ENCODE data around the gene S100A5. TPM values are rescaled to one million over a fixed set of nuclear protein-coding genes. Genes with fewer than 3 reads are reported as not detected.

S100A5 gene
- total and polyA plus RNA-seq, 5 donors: not detected

- WGBS: 92% methylated on average over 3 of the region's 3 CpGs
- intact Hi-C loops (cut with DNase I): no loop called here
- DNase-seq (no peak), ATAC-seq (no peak)
- Histone ChIP-seq H3K4me3 (ENCODE audit: low read length) (no peak overlapping the region), H3K27me3 (ENCODE audit: control insufficient read depth, insufficient read depth) (no peaks in the 10 kb centered on the region), H3K9me3 (ENCODE audit: control insufficient read depth, low read length) (no peaks in the 10 kb centered on the region), H3K4me1 (ENCODE audit: control insufficient read depth, insufficient read depth, low read length) (peaks cover 4% of the 10 kb centered on the region), H3K27ac (ENCODE audit: low read length) (no peak overlapping the region)
Measured at GRCh38 chr1:153557877-153558276, 17.1 kb upstream of the S100A5 start.

DNA sequence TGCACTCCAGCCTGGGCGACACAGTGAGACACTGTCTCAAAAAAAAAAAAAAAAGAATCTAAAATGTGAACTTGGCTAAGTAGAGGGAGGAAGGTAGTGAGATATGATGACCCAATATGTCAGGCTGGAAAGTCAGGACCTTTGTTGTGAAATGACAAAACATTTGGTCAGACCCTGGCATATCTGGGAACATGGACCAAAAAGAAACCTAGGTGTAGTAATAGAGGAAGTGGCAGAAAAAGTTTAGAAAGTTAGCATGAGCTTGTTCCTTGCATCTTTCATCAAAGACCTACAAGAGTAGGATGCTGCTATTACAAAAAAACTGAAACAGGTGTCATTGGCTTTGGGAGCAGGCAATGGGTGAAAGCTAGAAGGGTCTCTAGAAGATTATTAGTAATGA lies 15.6 kb upstream of the S100A5 start:
- Histone ChIP-seq H3K4me1 (ENCODE audit: control insufficient read depth, insufficient read depth, low read length) (peaks cover 4% of the 10 kb centered on the region), H3K9me3 (ENCODE audit: control insufficient read depth, low read length) (no peaks in the 10 kb centered on the region), H3K27me3 (ENCODE audit: control insufficient read depth, insufficient read depth) (no peaks in the 10 kb centered on the region), H3K27ac (ENCODE audit: low read length) (no peak overlapping the region), H3K4me3 (ENCODE audit: low read length) (no peak overlapping the region)
- intact Hi-C loops (cut with DNase I): no loop called here
- no peak for ATAC-seq
- DNase-seq: no peak
- 96% methylated on average over 1 of the region's 1 CpG for WGBS

DNA sequence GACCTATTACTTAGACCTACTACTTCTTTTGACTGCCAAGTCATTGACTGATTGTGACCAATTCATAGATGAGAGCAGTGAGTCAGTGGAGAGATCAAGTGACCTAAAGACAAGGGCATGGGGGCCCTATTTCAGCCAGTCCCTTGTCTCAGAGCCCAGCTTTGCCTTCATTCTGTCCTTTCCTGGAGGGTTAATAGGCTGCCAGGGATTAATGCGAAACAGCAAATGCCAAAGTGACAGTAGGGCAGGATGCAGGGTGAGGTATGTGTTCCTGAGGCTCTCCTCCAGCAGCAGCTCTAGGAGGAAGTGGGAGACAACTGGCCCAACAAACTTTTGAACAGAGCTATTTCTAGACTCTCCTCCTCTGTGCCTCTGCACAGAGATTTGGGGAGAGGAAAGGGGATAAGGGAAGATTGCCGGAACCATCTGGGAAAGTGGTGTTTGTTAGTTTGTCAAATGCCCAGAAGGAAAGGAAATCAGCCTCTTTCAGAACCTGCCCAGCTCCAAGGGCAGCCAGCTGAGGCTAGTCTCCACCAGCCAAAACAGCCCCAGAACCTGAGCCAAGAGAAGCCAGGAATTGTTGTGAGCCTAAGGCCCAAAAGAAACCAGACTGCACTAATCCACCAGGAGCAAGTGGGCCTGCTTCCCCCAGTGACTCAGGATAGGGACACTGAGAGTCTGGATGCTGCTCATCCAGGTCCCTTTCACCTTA lies 13.3 kb upstream of the S100A5 start:
- intact Hi-C loops (cut with DNase I): no loop called here
- ATAC-seq (peak in 1 of 2 donors; percentile 42), DNase-seq (peak in 1 of 3 donors; percentile 64)
- H3K27me3 ChIP-seq (ENCODE audit: control insufficient read depth, insufficient read depth): no peaks in the 10 kb centered on the region
- peaks cover 14% of the 10 kb centered on the region for H3K4me1 ChIP-seq (ENCODE audit: control insufficient read depth, insufficient read depth, low read length)
- no peaks in the 10 kb centered on the region for H3K9me3 ChIP-seq (ENCODE audit: control insufficient read depth, low read length)
- H3K27ac ChIP-seq (ENCODE audit: low read length): peak overlapping the region; percentile 35
- 35% methylated on average over 2 of the region's 2 CpGs for WGBS
- no peak overlapping the region for H3K4me3 ChIP-seq (ENCODE audit: low read length)

- ATAC-seq: no peak
Measured at GRCh38 chr1:153553096-153553495, 12.4 kb upstream of the S100A5 start.

GRCh38 chr1:153552335-153552734 lies 11.6 kb upstream of the S100A5 start:
- Histone ChIP-seq H3K9me3 (ENCODE audit: control insufficient read depth, low read length) (no peaks in the 10 kb centered on the region), H3K27me3 (ENCODE audit: control insufficient read depth, insufficient read depth) (no peaks in the 10 kb centered on the region), H3K27ac (ENCODE audit: low read length) (no peak overlapping the region), H3K4me3 (ENCODE audit: low read length) (no peak overlapping the region), H3K4me1 (ENCODE audit: control insufficient read depth, insufficient read depth, low read length) (peaks cover 14% of the 10 kb centered on the region)
- DNase-seq (peak in 1 of 3 donors; percentile 40), ATAC-seq (no peak)
- intact Hi-C loops (cut with DNase I): no loop called here
- 93% methylated on average over 8 of the region's 8 CpGs for WGBS

More at GRCh38 chr1:153553096-153553495, 12.4 kb upstream of the S100A5 start:
- no peak overlapping the region for H3K4me3 ChIP-seq (ENCODE audit: low read length)
- WGBS: 90% methylated on average over 12 of the region's 12 CpGs
- H3K27me3 ChIP-seq (ENCODE audit: control insufficient read depth, insufficient read depth): no peaks in the 10 kb centered on the region
- H3K27ac ChIP-seq (ENCODE audit: low read length): no peak overlapping the region
- DNase-seq: peak in 1 of 3 donors; percentile 38
- intact Hi-C loops (cut with DNase I): no loop called here
- H3K4me1 ChIP-seq (ENCODE audit: control insufficient read depth, insufficient read depth, low read length): peaks cover 14% of the 10 kb centered on the region
- H3K9me3 ChIP-seq (ENCODE audit: control insufficient read depth, low read length): no peaks in the 10 kb centered on the region

DNA sequence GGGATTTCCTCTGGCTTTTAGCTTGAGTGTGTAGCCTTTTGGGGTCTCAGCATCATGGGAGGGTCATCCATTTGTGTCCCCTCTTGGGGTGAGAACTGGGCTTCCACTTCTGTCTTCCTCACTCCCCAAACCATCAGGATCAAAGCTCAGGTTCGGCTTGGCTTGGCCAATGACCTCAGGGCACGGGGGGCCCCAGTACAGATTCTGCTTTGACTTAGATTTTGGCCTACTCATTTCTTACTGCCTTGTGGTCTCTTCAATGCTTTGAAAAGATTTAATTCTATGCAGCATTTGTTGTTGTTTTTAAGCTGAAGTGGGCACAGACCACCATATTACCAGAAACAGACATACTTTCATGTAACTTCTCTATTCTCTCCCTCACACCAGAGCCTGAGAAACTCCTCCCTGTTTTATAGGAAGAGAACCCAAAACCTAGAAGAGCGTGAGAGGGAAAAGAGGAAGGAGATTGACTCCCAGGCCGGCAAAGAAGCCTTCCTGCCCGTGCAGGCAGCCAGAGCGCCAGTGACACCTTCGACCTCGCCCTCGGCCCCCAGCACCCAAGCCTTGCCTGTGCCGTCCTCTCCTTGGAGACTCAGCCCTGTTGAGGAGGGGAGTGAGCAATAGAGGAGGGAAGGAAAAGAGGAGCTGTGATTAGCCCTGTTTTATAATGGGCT lies 10.2 kb upstream of the S100A5 start:
- H3K4me1 ChIP-seq (ENCODE audit: control insufficient read depth, insufficient read depth, low read length): peaks cover 14% of the 10 kb centered on the region

GRCh38 chr1:153550398-153550758 lies 9.6 kb upstream of the S100A5 start:
- intact Hi-C loops (cut with DNase I): no loop called here
- H3K4me1 ChIP-seq (ENCODE audit: control insufficient read depth, insufficient read depth, low read length): peaks cover 14% of the 10 kb centered on the region
- DNase-seq (no peak), ATAC-seq (no peak)
- H3K27ac ChIP-seq (ENCODE audit: low read length): no peak overlapping the region
- no peak overlapping the region for H3K4me3 ChIP-seq (ENCODE audit: low read length)
- H3K27me3 ChIP-seq (ENCODE audit: control insufficient read depth, insufficient read depth): no peaks in the 10 kb centered on the region
- no peaks in the 10 kb centered on the region for H3K9me3 ChIP-seq (ENCODE audit: control insufficient read depth, low read length)
- WGBS: 73% methylated on average over 4 of the region's 4 CpGs

More for the DNA sequence above, 10.2 kb upstream of the S100A5 start:
- ATAC-seq: no peak
- Histone ChIP-seq H3K9me3 (ENCODE audit: control insufficient read depth, low read length) (no peaks in the 10 kb centered on the region), H3K4me3 (ENCODE audit: low read length) (no peak overlapping the region), H3K27ac (ENCODE audit: low read length) (no peak overlapping the region), H3K27me3 (ENCODE audit: control insufficient read depth, insufficient read depth) (no peaks in the 10 kb centered on the region)
- WGBS: 84% methylated on average over 10 of the region's 10 CpGs
- intact Hi-C loops (cut with DNase I): no loop called here
- peak in 1 of 3 donors; percentile 60 for DNase-seq

- H3K27me3 ChIP-seq (ENCODE audit: control insufficient read depth, insufficient read depth): no peaks in the 10 kb centered on the region
- intact Hi-C loops (cut with DNase I): no loop called here
- DNase-seq (no peak), ATAC-seq (no peak)
- peak overlapping the region; percentile 32 for H3K27ac ChIP-seq (ENCODE audit: low read length)
- H3K9me3 ChIP-seq (ENCODE audit: control insufficient read depth, low read length): no peaks in the 10 kb centered on the region
- H3K4me1 ChIP-seq (ENCODE audit: control insufficient read depth, insufficient read depth, low read length): peaks cover 17% of the 10 kb centered on the region
- no peak overlapping the region for H3K4me3 ChIP-seq (ENCODE audit: low read length)
- 63% methylated on average over 6 of the region's 6 CpGs for whole genome bisulfite sequencing
Measured at GRCh38 chr1:153549741-153550397, 9.1 kb upstream of the S100A5 start.

DNA sequence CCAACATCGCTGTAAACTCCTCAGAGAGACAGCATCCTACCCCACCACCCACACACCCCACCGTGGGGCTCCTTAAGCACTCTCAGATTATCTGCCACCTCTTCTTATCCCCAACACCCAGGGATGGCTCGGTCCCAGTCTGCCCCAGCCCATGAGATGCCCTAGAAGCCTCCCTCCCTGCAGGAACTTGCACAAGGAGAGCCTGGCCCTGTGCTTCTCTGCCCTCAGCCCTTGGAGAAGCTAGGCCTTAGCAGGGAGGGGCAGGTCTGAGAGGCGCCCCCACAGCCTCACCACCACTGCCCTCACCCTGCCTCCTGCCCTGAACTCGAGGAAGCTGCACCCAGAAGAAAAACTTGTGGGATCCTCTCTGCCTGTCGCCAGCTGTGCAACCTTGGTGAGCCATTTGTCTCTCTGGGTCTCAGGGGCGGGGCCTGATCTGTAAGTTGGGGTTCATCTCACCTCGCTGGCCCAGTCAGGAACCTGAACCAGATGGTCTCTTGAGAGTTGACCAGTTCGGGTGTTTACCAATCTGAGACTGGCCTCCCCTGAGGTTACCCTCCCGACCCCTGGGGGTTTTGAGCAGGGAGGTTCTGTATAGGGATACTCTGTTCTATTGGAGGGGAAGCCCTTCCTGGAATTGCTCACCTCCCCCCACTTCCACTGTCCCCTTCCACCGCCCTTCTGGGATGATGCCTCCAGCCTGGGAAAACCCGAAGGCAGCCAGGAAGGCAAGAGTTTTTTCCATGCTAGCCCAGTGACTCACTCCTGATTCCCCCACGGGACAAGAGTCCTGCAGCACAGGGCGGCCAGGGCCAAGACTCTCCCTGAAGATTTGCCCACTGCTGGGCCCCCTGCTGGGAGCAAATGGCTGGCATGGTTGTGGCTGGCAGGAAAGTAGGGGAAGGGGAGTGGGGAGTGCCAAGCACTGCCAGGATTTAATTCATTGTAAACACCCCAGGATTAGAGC lies 8.3 kb upstream of the S100A5 start, which contains the start of gene S100A3:
Gene S100A3, minus strand, starts transcription at position 537 of the 967 bp plus-strand sequence. CDS start 773 bp downstream, outside the sequence.
- WGBS: 62% methylated on average over 14 of the region's 14 CpGs
- H3K4me1 ChIP-seq (ENCODE audit: control insufficient read depth, insufficient read depth, low read length): peaks cover 24% of the 10 kb centered on the region
- no peaks in the 10 kb centered on the region for H3K9me3 ChIP-seq (ENCODE audit: control insufficient read depth, low read length)
- ATAC-seq: peak; percentile 58 to 76
- DNase-seq: peak; percentile 87 to 90 (median 89)
- H3K27ac ChIP-seq (ENCODE audit: low read length): peak within 1 kb of the TSS; percentile 32
- H3K4me3 ChIP-seq (ENCODE audit: low read length): no peak within 1 kb of the TSS
- intact Hi-C loops (cut with DNase I): no loop called here
- H3K27me3 ChIP-seq (ENCODE audit: control insufficient read depth, insufficient read depth): no peaks in the 10 kb centered on the region
